Endothelial cell of umbilical vein (primary cell): ENCODE results near the gene HCAR2. TPM values are rescaled to one million over a fixed set of nuclear protein-coding genes. Genes with fewer than 3 reads are reported as not detected.

ENCODE experiments used
- BruUV-seq: library from RNA; stranded (reverse); fragments of 400-500 nt; replicated peaks from 2 replicates; lab custom pipeline; 2021; lab: Mats Ljungman, UMichigan
- CTCF ChIA-PET: fragments of 300-600, 350-600 bp; sonication (Branson Sonifier 250); formaldehyde crosslinking; loops from one replicate; lab custom pipeline; 2021; ENCODE audit warnings: antibody characterized with exemption, inconsistent platforms; lab: Charles Lee
- POLR2A ChIA-PET: fragments of 300-600, 350-600 bp; sonication (Branson Sonifier 250); formaldehyde crosslinking; loops from one replicate; lab custom pipeline; 2021; ENCODE audit warnings: antibody characterized with exemption, inconsistent platforms; lab: Charles Lee
- DNase-seq: peaks from one replicate; pipeline ENCODE4 v3.0.0-alpha.2; 2011; ENCODE audit warnings: low read depth, low spot score
- FAIRE-seq: peaks from 2 replicates; lab custom pipeline; 2011; peaks lifted over from hg19 to GRCh38; lab: Jason Lieb, UNC
- H2AFZ ChIP-seq: 2 replicates; pipeline ENCODE4 v1.6.0; 2012; ENCODE audit warnings: low read depth, low read length, control low read depth, inconsistent platforms
- H3K27ac ChIP-seq: 2 replicates; pipeline ENCODE4 v1.5.1; 2011; ENCODE audit warnings: low read depth, mild to moderate bottlenecking, control low read depth, low read length, moderate library complexity; ENCODE audit not compliant: insufficient read depth
- H3K27me3 ChIP-seq, 2 experiments: 2 replicates each; pipeline versions ENCODE4 v1.6.0 to v1.6.1; 2011; ENCODE audit warnings: low read length in 2 of 2, mixed read lengths in 1 of 2; ENCODE audit not compliant: control insufficient read depth in 2 of 2, insufficient read depth in 2 of 2
- H3K36me3 ChIP-seq, 2 experiments: 2 replicates in 1 of 2; 3 replicates in 1 of 2; pipeline ENCODE4 v1.5.1; 2011; ENCODE audit warnings: low read length in 2 of 2, mild to moderate bottlenecking in 1 of 2, moderate library complexity in 1 of 2; ENCODE audit not compliant: control insufficient read depth in 2 of 2, insufficient read depth in 2 of 2; ENCODE audit errors: extremely low read depth in 1 of 2
- H3K4me1 ChIP-seq: 3 replicates; pipeline ENCODE4 v1.5.1; 2011; ENCODE audit warnings: mild to moderate bottlenecking, low read length; ENCODE audit not compliant: control insufficient read depth, insufficient read depth; ENCODE audit errors: extremely low read depth
- H3K4me2 ChIP-seq: 2 replicates; pipeline ENCODE4 v1.6.1; 2011; ENCODE audit warnings: low read length, control low read depth, mixed read lengths; ENCODE audit not compliant: insufficient read depth
- H3K4me3 ChIP-seq, 3 experiments: fragments of 200-600 bp in 1 of 3; sonication (generic), shearing (Covaris generic) in 1 of 3; replicated peaks in 1 of 3; 2 replicates each; pipeline ENCODE4 v1.5.1; 2011 to 2016; ENCODE audit warnings: control low read depth in 3 of 3, low read length in 3 of 3, mild to moderate bottlenecking in 2 of 3, inconsistent platforms in 1 of 3, low read depth in 1 of 3, moderate library complexity in 1 of 3; ENCODE audit not compliant: insufficient read depth in 1 of 3
- H3K79me2 ChIP-seq: 2 replicates; pipeline ENCODE4 v1.6.0; 2012; ENCODE audit warnings: low read length, inconsistent platforms; ENCODE audit not compliant: control insufficient read depth, insufficient read depth
- H3K9ac ChIP-seq: replicated peaks from 2 replicates; pipeline ENCODE3; 2011; ENCODE audit warnings: low read length, control low read depth; ENCODE audit not compliant: insufficient read depth; ENCODE audit errors: extremely low read depth
- H3K9me1 ChIP-seq: replicated peaks from 3 replicates; pipeline ENCODE4 v1.6.0; 2011; ENCODE audit warnings: mild to moderate bottlenecking, low read length; ENCODE audit not compliant: control insufficient read depth, insufficient read depth; ENCODE audit errors: extremely low read depth
- H3K9me3 ChIP-seq: replicated peaks from 2 replicates; pipeline ENCODE4 v1.5.1; 2012; ENCODE audit warnings: low read length, inconsistent platforms; ENCODE audit not compliant: control insufficient read depth, insufficient read depth
- H4K20me1 ChIP-seq: replicated peaks from 2 replicates; pipeline ENCODE3; 2011; ENCODE audit warnings: mild to moderate bottlenecking, low read length; ENCODE audit not compliant: control insufficient read depth, insufficient read depth; ENCODE audit errors: extremely low read depth
- CTCF ChIP-seq, 2 donors: IDR thresholded peaks; 1 replicate in 1 of 2; 2 replicates in 1 of 2; pipeline ENCODE4 v1.5.1; 2011; ENCODE audit warnings: low read length in 2 of 2, mild to moderate bottlenecking in 2 of 2, moderate library complexity in 2 of 2, control low read depth in 1 of 2, inconsistent platforms in 1 of 2, low read depth in 1 of 2; ENCODE audit not compliant: insufficient read depth in 1 of 2; ENCODE audit errors: extremely low read depth in 1 of 2
- EZH2 ChIP-seq: IDR thresholded peaks from 2 replicates; pipeline ENCODE4 v1.6.1; 2012; ENCODE audit warnings: borderline replicate concordance, low read depth, mild to moderate bottlenecking, moderate library complexity, low read length, inconsistent platforms; ENCODE audit not compliant: severe bottlenecking
- GATA2 ChIP-seq: IDR thresholded peaks from 2 replicates; pipeline ENCODE4 v1.7.0; 2011; ENCODE audit warnings: low read depth, mild to moderate bottlenecking, moderate library complexity, mixed read lengths, low read length; ENCODE audit not compliant: insufficient read length, insufficient read depth
- JUN ChIP-seq: IDR thresholded peaks from 2 replicates; pipeline ENCODE4 v1.6.1; 2011; ENCODE audit warnings: borderline replicate concordance, low read depth; ENCODE audit not compliant: insufficient read length, insufficient read depth
- MAX ChIP-seq: IDR thresholded peaks from 2 replicates; pipeline ENCODE4 v1.6.1; 2011; ENCODE audit not compliant: insufficient read depth, insufficient read length
- MYC ChIP-seq: IDR thresholded peaks from one replicate; pipeline ENCODE4 v1.6.1; 2011; ENCODE audit warnings: mild to moderate bottlenecking, low read depth, low read length
- POLR2AphosphoS5 ChIP-seq: IDR thresholded peaks from 2 replicates; pipeline ENCODE4 v1.6.1; 2012; ENCODE audit warnings: low read depth, mild to moderate bottlenecking, control low read depth, low read length, moderate library complexity; ENCODE audit not compliant: insufficient read depth
- dilution Hi-C: fragments of 300-500 bp; cut with MboI; formaldehyde crosslinking; loops from one replicate; pipeline ENCODE4 v1.15.0; 2019; ENCODE audit warnings: low sequenced_read_pairs; ENCODE audit not compliant: extremely low pct_ligation_motif_present
- intact Hi-C: fragments of 100-400 bp; cut with micrococcal nuclease; formaldehyde crosslinking; loops from one replicate; pipeline ENCODE4 v1.10.0; 2022
- polyA plus RNA-seq, 4 experiments: library from polyadenylated mRNA; depleted of rRNA in 3 of 4; stranded (reverse) in 3 of 4; unstranded in 1 of 4; fragments of >200 nt; gene quantifications; 2 replicates each; pipeline versions ENCODE4 v1.2.1 to v1.2.3, GENCODE V29; 2011 to 2012; ENCODE audit warnings: missing spikeins in 1 of 4
- total RNA-seq: library from RNA; stranded (reverse); gene quantifications from 2 replicates; pipeline ENCODE4 v1.2.3, GENCODE V29; 2021

Gene HCAR2
- total and polyA plus RNA-seq, 2 donors (not counting 3 experiments of a cell fraction or from before 2014, with no cell fraction given), result not detected

GRCh38 chr12:122722387-122722786, 19.2 kb upstream of the HCAR2 start:
- H3K4me1 ChIP-seq, result peaks cover 19% of the 10 kb centered on the region
- H3K4me3 ChIP-seq, result no peak overlapping the region
- dilution Hi-C loops, result no loop called here
- H2AFZ ChIP-seq, result no peak overlapping the region
- no peaks in the 10 kb centered on the region for H3K9me3 ChIP-seq
- H3K79me2 ChIP-seq, result no peaks in the 10 kb centered on the region
- ChIA-PET CTCF (interaction anchor here (1.2 kb wide), 1 partner anchor 84 kb away, joined by 3 read pairs; no protein-coding TSS in a partner anchor), POLR2A (no interaction called here)
- no peaks in the 10 kb centered on the region for H3K9me1 ChIP-seq
- intact Hi-C loops, result no loop called here
- H3K4me2 ChIP-seq, result no peak overlapping the region
- no peak for FAIRE-seq
- H3K27ac ChIP-seq, result no peak overlapping the region
- no peaks in the 10 kb centered on the region for H4K20me1 ChIP-seq
- no peak for DNase-seq
- BruUV-seq, result no TSS peak
- H3K27me3 ChIP-seq, result no peaks in the 10 kb centered on the region
- H3K9ac ChIP-seq, result no peak overlapping the region
- H3K36me3 ChIP-seq, result no peaks in the 10 kb centered on the region
- TF ChIP-seq JUN (no peak), MYC (no peak), MAX (no peak), GATA2 (no peak), EZH2 (no peak), CTCF (IDR thresholded peaks at IDR 0.05; ENCODE audit: extremely low read depth in 1 of 2, insufficient read depth in 1 of 2, low read depth in 1 of 2, low read length in 2 of 2) (no peak), POLR2AphosphoS5 (no peak)
